SU-DHL-6 (cell line): Measurements from ENCODE around the gene CMTM7.

Experiments used
- EZH2phosphoT487 ChIP-seq: fragments of 200-600 bp; sonication (generic), shearing (Covaris generic); conservative IDR thresholded peaks from 2 replicates; pipeline ENCODE4 v1.6.1; 2018; ENCODE audit warnings: mild to moderate bottlenecking, antibody characterized with exemption, low read length, moderate library complexity, mixed read lengths
- TF ChIP-seq, protein P1 (sequence below): fragments of 200-600 bp; sonication (generic); IDR thresholded peaks from one replicate; pipeline ENCODE4 v1.5.1; 2017; ENCODE audit warnings: antibody characterized with exemption, mild to moderate bottlenecking, low read length, moderate library complexity; ENCODE audit not compliant: insufficient read depth, poor library complexity, severe bottlenecking

DNA sequence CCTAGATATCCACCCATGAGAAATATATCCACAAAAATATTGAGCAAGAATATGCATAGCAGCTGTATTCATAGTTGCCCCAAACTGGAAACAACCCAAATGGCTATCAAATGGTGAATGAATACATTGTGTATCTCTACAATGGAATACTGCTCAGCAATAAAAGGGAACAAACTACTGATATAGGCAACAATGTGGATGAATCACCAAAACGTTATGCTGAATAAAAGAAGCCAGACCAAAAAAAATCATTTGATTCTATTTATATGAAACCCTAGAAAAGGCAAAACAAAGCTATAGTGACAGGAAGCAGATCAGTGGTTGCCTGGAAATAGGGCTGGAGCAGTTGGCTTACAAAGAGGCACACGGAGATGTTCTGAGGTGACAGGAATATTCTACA is 15.5 kb upstream of the CMTM7 start:
- TF ChIP-seq, protein P1, sequence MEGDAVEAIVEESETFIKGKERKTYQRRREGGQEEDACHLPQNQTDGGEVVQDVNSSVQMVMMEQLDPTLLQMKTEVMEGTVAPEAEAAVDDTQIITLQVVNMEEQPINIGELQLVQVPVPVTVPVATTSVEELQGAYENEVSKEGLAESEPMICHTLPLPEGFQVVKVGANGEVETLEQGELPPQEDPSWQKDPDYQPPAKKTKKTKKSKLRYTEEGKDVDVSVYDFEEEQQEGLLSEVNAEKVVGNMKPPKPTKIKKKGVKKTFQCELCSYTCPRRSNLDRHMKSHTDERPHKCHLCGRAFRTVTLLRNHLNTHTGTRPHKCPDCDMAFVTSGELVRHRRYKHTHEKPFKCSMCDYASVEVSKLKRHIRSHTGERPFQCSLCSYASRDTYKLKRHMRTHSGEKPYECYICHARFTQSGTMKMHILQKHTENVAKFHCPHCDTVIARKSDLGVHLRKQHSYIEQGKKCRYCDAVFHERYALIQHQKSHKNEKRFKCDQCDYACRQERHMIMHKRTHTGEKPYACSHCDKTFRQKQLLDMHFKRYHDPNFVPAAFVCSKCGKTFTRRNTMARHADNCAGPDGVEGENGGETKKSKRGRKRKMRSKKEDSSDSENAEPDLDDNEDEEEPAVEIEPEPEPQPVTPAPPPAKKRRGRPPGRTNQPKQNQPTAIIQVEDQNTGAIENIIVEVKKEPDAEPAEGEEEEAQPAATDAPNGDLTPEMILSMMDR = no peak
- TF ChIP-seq EZH2phosphoT487 = no peak
